CD14-positive monocyte (primary cell): ENCODE measurements around the gene GRK3. TPM values are rescaled to one million over a fixed set of nuclear protein-coding genes. Genes with fewer than 3 reads are reported as not detected.

Experiments used
- DNase-seq, 3 donors: peaks; one replicate each; pipeline ENCODE4 v3.0.0-alpha.2; 2011 to 2022
- H2AFZ ChIP-seq: 2 replicates; pipeline ENCODE4 v1.6.0; 2012; ENCODE audit warnings: mild to moderate bottlenecking, low read depth, low read length, inconsistent platforms; ENCODE audit not compliant: insufficient read depth, poor library complexity, severe bottlenecking
- H3K27ac ChIP-seq, 2 donors: 1 replicate in 1 of 2; 2 replicates in 1 of 2; pipeline ENCODE4 v1.5.1; 2012 to 2013; ENCODE audit warnings: low read length in 2 of 2, control low read depth in 1 of 2, inconsistent platforms in 1 of 2, low read depth in 1 of 2, mild to moderate bottlenecking in 1 of 2
- H3K27me3 ChIP-seq, 2 donors: one replicate each; pipeline versions ENCODE4 v1.6.0 to v1.6.1; 2011 to 2013; ENCODE audit warnings: low read length in 2 of 2; ENCODE audit not compliant: control insufficient read depth in 2 of 2, insufficient read depth in 2 of 2
- H3K36me3 ChIP-seq, 2 donors: replicated peaks in 1 of 2; 1 replicate in 1 of 2; 2 replicates in 1 of 2; pipeline versions ENCODE4 v1.5.1 to v1.6.1; 2012 to 2013; ENCODE audit warnings: low read length in 2 of 2, control low read depth in 1 of 2, inconsistent platforms in 1 of 2, mild to moderate bottlenecking in 1 of 2; ENCODE audit not compliant: insufficient read depth in 2 of 2, control insufficient read depth in 1 of 2
- H3K4me1 ChIP-seq, 2 donors: 1 replicate in 1 of 2; 2 replicates in 1 of 2; pipeline versions ENCODE4 v1.5.1 to v1.6.1; 2012 to 2013; ENCODE audit warnings: low read length in 2 of 2, control low read depth in 1 of 2, inconsistent platforms in 1 of 2, mild to moderate bottlenecking in 1 of 2, moderate library complexity in 1 of 2; ENCODE audit not compliant: insufficient read depth in 2 of 2, control insufficient read depth in 1 of 2
- H3K4me2 ChIP-seq: replicated peaks from 2 replicates; pipeline ENCODE3; 2012; ENCODE audit warnings: low read length, moderate library complexity, mild to moderate bottlenecking; ENCODE audit not compliant: poor library complexity, severe bottlenecking; ENCODE audit errors: extremely low read depth
- H3K4me3 ChIP-seq, 3 experiments: fragments of 200-600 bp in 1 of 3; sonication (generic) in 1 of 3; replicated peaks in 1 of 3; 1 replicate in 2 of 3; 2 replicates in 1 of 3; pipeline ENCODE4 v1.5.1; 2011 to 2013; ENCODE audit warnings: low read length in 3 of 3, mild to moderate bottlenecking in 3 of 3, control low read depth in 2 of 3, low read depth in 2 of 3, inconsistent platforms in 1 of 3, moderate library complexity in 1 of 3
- H3K79me2 ChIP-seq: 2 replicates; pipeline ENCODE4 v1.6.0; 2012; ENCODE audit warnings: mild to moderate bottlenecking, control low read depth, inconsistent platforms, low read length, moderate library complexity; ENCODE audit not compliant: insufficient read depth
- H3K9ac ChIP-seq: 2 replicates; pipeline ENCODE4 v1.6.0; 2017; ENCODE audit warnings: low read length, mild to moderate bottlenecking; ENCODE audit not compliant: insufficient read depth, poor library complexity, severe bottlenecking
- H3K9me3 ChIP-seq, 2 donors: replicated peaks in 1 of 2; 1 replicate in 1 of 2; 2 replicates in 1 of 2; pipeline versions ENCODE4 v1.5.1 to v1.6.1; 2012 to 2013; ENCODE audit warnings: low read length in 2 of 2, control low read depth in 1 of 2; ENCODE audit not compliant: control insufficient read depth in 1 of 2, insufficient read depth in 1 of 2
- H4K20me1 ChIP-seq: 2 replicates; pipeline ENCODE4 v1.6.0; 2012; ENCODE audit warnings: mild to moderate bottlenecking, low read length, control low read depth, moderate library complexity; ENCODE audit not compliant: insufficient read depth
- H3K27ac Mint-ChIP-seq, 7 donors: one replicate each; pipeline ENCODE4 v1.8.0; 2020; ENCODE audit warnings: mild to moderate bottlenecking in 7 of 7, mixed read lengths in 7 of 7, moderate library complexity in 6 of 7, inconsistent platforms in 2 of 7
- H3K27me3 Mint-ChIP-seq, 3 donors: one replicate each; pipeline ENCODE4 v1.8.0; 2021 to 2022; ENCODE audit warnings: low read depth in 3 of 3, mild to moderate bottlenecking in 3 of 3, mixed read lengths in 3 of 3, moderate library complexity in 3 of 3, inconsistent platforms in 1 of 3
- H3K36me3 Mint-ChIP-seq, 2 donors: one replicate each; pipeline ENCODE4 v1.8.0; 2020; ENCODE audit warnings: mixed read lengths in 2 of 2, inconsistent platforms in 1 of 2, mild to moderate bottlenecking in 1 of 2
- H3K4me1 Mint-ChIP-seq: one replicate; pipeline ENCODE4 v1.8.0; 2020; ENCODE audit warnings: mild to moderate bottlenecking, mixed read lengths
- H3K4me3 Mint-ChIP-seq, 2 donors: one replicate each; pipeline ENCODE4 v1.8.0; 2020; ENCODE audit warnings: mild to moderate bottlenecking in 2 of 2, mixed read lengths in 2 of 2, moderate library complexity in 1 of 2
- H3K9me3 Mint-ChIP-seq, 7 donors: one replicate each; pipeline ENCODE4 v1.8.0; 2020 to 2022; ENCODE audit warnings: mixed read lengths in 7 of 7, mild to moderate bottlenecking in 6 of 7, moderate library complexity in 6 of 7, inconsistent platforms in 2 of 7
- WGBS: methylation state at CpG from one replicate; pipeline ENCODE4 v1.1.5; 2013; ENCODE audit warnings: missing lambda C conversion rate; ENCODE audit not compliant: insufficient coverage; 5-methylcytosine and 5-hydroxymethylcytosine counted together
- intact Hi-C, 2 donors: fragments of 100-400 bp; cut with micrococcal nuclease; formaldehyde crosslinking; loops; one replicate each; pipeline versions ENCODE4 v1.15.0 to v1.15.1; 2023
- polyA plus RNA-seq, 3 donors: library from polyadenylated mRNA; depleted of rRNA in 1 of 3; unstranded in 2 of 3; stranded (reverse) in 1 of 3; fragments of 300-500 nt in 2 of 3; fragments of >200 nt in 1 of 3; fragmentation: Illumina TruSeq in 2 of 3; gene quantifications; 1 replicate in 2 of 3; 2 replicates in 1 of 3; pipeline ENCODE4 v1.2.3, GENCODE V29; 2012 to 2021
- TF ChIP-seq, protein P1 (sequence below): fragments of 200-600 bp; IDR thresholded peaks from one replicate; pipeline ENCODE4 v1.8.0; 2022; ENCODE audit warnings: antibody characterized with exemption, mild to moderate bottlenecking

The GRK3 gene
- polyA plus RNA-seq, 3 donors, result 8.3 to 33.3 (median 9.6) TPM

DNA sequence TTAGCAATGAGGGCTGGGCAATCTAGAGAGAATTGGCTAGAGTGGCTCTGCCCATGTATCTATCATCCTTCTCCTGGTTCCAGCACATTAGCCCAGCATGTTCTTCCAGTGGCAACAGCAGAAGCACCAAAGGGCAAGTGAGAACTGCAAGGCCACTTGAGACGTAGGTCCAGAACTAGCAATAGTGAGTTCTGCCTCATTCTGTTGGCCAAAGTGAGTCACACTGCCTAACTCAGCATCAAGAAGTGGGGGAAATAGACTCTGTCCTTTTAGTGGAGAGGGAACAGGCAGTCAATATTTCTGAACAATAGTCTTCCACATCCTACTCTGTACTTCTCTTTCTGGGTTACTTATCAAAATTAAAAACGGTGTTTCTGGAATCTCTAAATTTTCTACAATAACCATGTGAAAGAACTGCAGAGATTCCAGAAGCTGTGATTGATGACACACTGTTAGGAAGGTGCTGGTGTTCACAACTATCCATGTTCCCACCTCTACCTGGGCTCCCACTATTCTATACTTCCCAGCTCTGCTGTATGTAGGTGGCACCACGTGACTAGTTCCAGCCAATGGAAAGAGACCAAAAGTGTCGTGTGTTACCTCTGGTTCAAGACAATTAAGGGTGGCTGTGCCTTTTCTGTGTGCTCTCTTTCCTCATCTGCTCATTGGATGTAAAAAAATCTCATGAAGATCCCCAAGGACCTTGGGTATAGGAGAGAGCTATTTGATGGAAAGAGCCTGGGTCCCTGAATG is 23.4 kb upstream of the GRK3 start:
- H3K4me1 Mint-ChIP-seq, result peaks cover 36% of the 10 kb centered on the region
- Histone ChIP-seq H4K20me1 (peaks cover 4% of the 10 kb centered on the region), H3K9me3 (no peaks in the 10 kb centered on the region), H3K4me3 (no peak overlapping the region), H3K9ac (no peak overlapping the region), H3K79me2 (no peaks in the 10 kb centered on the region), H3K27ac (no peak overlapping the region), H3K27me3 (no peaks in the 10 kb centered on the region), H3K36me3 (no peaks in the 10 kb centered on the region), H3K4me2 (no peak overlapping the region), H2AFZ (no peak overlapping the region), H3K4me1 (peaks cover 35 to 39% of the 10 kb centered on the region in 2 donors)
- no peak overlapping the region for H3K4me3 Mint-ChIP-seq
- no peaks in the 10 kb centered on the region for H3K36me3 Mint-ChIP-seq
- TF ChIP-seq, protein P1, sequence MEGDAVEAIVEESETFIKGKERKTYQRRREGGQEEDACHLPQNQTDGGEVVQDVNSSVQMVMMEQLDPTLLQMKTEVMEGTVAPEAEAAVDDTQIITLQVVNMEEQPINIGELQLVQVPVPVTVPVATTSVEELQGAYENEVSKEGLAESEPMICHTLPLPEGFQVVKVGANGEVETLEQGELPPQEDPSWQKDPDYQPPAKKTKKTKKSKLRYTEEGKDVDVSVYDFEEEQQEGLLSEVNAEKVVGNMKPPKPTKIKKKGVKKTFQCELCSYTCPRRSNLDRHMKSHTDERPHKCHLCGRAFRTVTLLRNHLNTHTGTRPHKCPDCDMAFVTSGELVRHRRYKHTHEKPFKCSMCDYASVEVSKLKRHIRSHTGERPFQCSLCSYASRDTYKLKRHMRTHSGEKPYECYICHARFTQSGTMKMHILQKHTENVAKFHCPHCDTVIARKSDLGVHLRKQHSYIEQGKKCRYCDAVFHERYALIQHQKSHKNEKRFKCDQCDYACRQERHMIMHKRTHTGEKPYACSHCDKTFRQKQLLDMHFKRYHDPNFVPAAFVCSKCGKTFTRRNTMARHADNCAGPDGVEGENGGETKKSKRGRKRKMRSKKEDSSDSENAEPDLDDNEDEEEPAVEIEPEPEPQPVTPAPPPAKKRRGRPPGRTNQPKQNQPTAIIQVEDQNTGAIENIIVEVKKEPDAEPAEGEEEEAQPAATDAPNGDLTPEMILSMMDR, result no peak
- no peak for DNase-seq
- peaks cover 0 to 10% (median 2%) of the 10 kb centered on the region in 7 donors for H3K9me3 Mint-ChIP-seq
- H3K27me3 Mint-ChIP-seq, result peaks cover 0 to 1% (median 0%) of the 10 kb centered on the region in 3 donors
- intact Hi-C loops, result loop anchor here in 1 of 2 donors (5.0 kb wide), 1 partner anchor 111 kb away; no protein-coding TSS in a partner anchor
- WGBS, result 96% methylated on average over 2 of the region's 4 CpGs
- H3K27ac Mint-ChIP-seq, result no peak overlapping the region

DNA sequence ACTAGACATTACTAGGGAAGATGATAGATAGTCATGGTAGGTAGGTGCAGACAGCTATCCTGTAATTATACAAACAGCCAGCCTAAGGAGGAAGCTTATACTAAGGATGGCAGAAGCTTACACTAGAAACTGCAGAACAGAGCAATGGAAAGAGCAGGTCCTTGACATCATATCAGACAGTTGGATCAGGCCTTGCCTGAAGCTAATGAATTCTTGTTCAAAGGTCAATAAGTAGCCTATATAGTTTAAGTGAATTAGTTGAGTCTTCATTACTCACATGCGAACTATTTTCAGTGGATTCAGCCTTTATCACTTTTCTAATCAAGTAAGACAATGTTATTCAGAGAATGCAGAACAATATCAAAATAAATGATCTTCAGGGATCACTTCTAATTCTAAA is 22.3 kb upstream of the GRK3 start:
- no peak overlapping the region for H3K4me3 Mint-ChIP-seq
- no peak overlapping the region for H3K27ac Mint-ChIP-seq

More for the DNA sequence above, 22.3 kb upstream of the GRK3 start:
- Mint-ChIP-seq H3K9me3 (peaks cover 0 to 9% (median 2%) of the 10 kb centered on the region in 7 donors), H3K27me3 (peaks cover 0 to 2% (median 1%) of the 10 kb centered on the region in 3 donors), H3K4me1 (peaks cover 47% of the 10 kb centered on the region), H3K36me3 (no peaks in the 10 kb centered on the region)
- Histone ChIP-seq H4K20me1 (peaks cover 10% of the 10 kb centered on the region), H3K9me3 (no peaks in the 10 kb centered on the region), H3K79me2 (no peaks in the 10 kb centered on the region), H3K27me3 (no peaks in the 10 kb centered on the region), H3K36me3 (no peaks in the 10 kb centered on the region), H3K4me2 (no peak overlapping the region), H3K4me1 (peaks cover 46 to 50% of the 10 kb centered on the region in 2 donors), H3K27ac (no peak overlapping the region), H3K4me3 (no peak overlapping the region), H3K9ac (no peak overlapping the region), H2AFZ (no peak overlapping the region)
- no CpG with 5 or more reads among the region's 1 CpG for WGBS
- intact Hi-C loops, result loop anchor here in 1 of 2 donors (5.0 kb wide), 1 partner anchor 110 kb away; no protein-coding TSS in a partner anchor
- TF ChIP-seq, protein P1, result no peak
- DNase-seq, result no peak
